ENCODE data around the gene CALN1. TPM values are rescaled to one million over a fixed set of nuclear protein-coding genes. Genes with fewer than 3 reads are reported as not detected.

Gene CALN1
- total and polyA plus RNA-seq, 4 donors, result 0.14 to 0.84 (median 0.24) TPM

DNA sequence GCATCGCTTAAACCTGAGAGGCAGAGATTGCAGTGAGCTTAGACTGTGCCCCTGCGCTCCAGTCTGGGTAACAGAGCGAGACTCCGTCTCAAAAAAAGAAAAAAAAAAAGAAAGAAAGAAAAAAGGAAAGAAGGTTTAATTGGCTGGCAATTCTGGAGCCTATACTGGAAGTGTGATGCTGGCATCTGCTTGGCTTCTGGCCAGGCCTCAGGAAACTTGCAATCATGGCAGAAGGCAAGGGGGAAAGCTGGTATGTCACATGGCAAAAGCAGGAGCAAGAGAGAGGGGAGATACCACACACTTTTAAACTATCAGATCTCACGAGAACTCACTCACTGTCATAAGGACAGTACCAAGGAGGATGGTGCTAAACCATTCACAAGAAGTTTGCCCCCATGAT lies 190.0 kb downstream of the CALN1 start:
- Histone ChIP-seq H3K27ac (ENCODE audit: low read depth in 1 of 2, low read length in 2 of 2) (no peak overlapping the region), H3K9ac (ENCODE audit: low read depth in 1 of 2, low read length in 2 of 2) (no peak overlapping the region), H3K9me3 (ENCODE audit: control insufficient read depth in 4 of 4, low read length in 3 of 4) (no peaks in the 10 kb centered on the region), H3K4me3 (ENCODE audit: low read depth in 1 of 3, low read length in 3 of 3) (no peak overlapping the region), H3K4me1 (ENCODE audit: control insufficient read depth in 4 of 4, insufficient read depth in 4 of 4, low read length in 3 of 4) (no peaks in the 10 kb centered on the region), H3K36me3 (ENCODE audit: control insufficient read depth in 4 of 4, insufficient read depth in 3 of 4, low read depth in 1 of 4, low read length in 3 of 4) (no peaks in the 10 kb centered on the region), H3K27me3 (ENCODE audit: control insufficient read depth in 4 of 4, insufficient read depth in 4 of 4, low read length in 3 of 4) (no peaks in the 10 kb centered on the region)
- TF ChIP-seq YY1 (IDR thresholded peaks at IDR 0.05), result no peak
- TF ChIP-seq SP1 (IDR thresholded peaks at IDR 0.05), result no peak
- no peak for TF ChIP-seq RAD21 (IDR thresholded peaks at IDR 0.05)
- no peak for TF ChIP-seq HNF4G (IDR thresholded peaks at IDR 0.05)
- no peak for TF ChIP-seq NR2F2 (IDR thresholded peaks at IDR 0.05)
- no peak for TF ChIP-seq GABPA (IDR thresholded peaks at IDR 0.05 in 1 of 2, conservative IDR thresholded peaks at IDR 0.05 in 1 of 2)
- TF ChIP-seq EGR1 (IDR thresholded peaks at IDR 0.05; ENCODE audit: low read depth in 2 of 2), result no peak
- no peak for TF ChIP-seq TAF1 (conservative IDR thresholded peaks at IDR 0.05)
- TF ChIP-seq FOXA2 (IDR thresholded peaks at IDR 0.05), result no peak
- no peak for TF ChIP-seq RXRA (IDR thresholded peaks at IDR 0.05)
- no peak for TF ChIP-seq FOXA1 (IDR thresholded peaks at IDR 0.05)
- DNase-seq (ENCODE audit: low spot score), result no peak
- 92% methylated on average over 5 of the region's 5 CpGs for WGBS

- no peak for DNase-seq (ENCODE audit: low spot score)
- Histone ChIP-seq H3K4me3 (ENCODE audit: low read depth in 1 of 3, low read length in 3 of 3) (no peak overlapping the region), H3K27ac (ENCODE audit: low read depth in 1 of 2, low read length in 2 of 2) (no peak overlapping the region), H3K36me3 (ENCODE audit: control insufficient read depth in 4 of 4, insufficient read depth in 3 of 4, low read depth in 1 of 4, low read length in 3 of 4) (no peaks in the 10 kb centered on the region), H3K4me1 (ENCODE audit: control insufficient read depth in 4 of 4, insufficient read depth in 4 of 4, low read length in 3 of 4) (no peaks in the 10 kb centered on the region), H3K9ac (ENCODE audit: low read depth in 1 of 2, low read length in 2 of 2) (no peak overlapping the region), H3K27me3 (ENCODE audit: control insufficient read depth in 4 of 4, insufficient read depth in 4 of 4, low read length in 3 of 4) (peaks cover 0 to 3% (median 2%) of the 10 kb centered on the region in 4 donors), H3K9me3 (ENCODE audit: control insufficient read depth in 4 of 4, low read length in 3 of 4) (no peaks in the 10 kb centered on the region)
- TF ChIP-seq FOXA1 (IDR thresholded peaks at IDR 0.05), result no peak
- no peak for TF ChIP-seq JUND (IDR thresholded peaks at IDR 0.05)
- no peak for TF ChIP-seq NR2F2 (IDR thresholded peaks at IDR 0.05)
- TF ChIP-seq, protein P1, sequence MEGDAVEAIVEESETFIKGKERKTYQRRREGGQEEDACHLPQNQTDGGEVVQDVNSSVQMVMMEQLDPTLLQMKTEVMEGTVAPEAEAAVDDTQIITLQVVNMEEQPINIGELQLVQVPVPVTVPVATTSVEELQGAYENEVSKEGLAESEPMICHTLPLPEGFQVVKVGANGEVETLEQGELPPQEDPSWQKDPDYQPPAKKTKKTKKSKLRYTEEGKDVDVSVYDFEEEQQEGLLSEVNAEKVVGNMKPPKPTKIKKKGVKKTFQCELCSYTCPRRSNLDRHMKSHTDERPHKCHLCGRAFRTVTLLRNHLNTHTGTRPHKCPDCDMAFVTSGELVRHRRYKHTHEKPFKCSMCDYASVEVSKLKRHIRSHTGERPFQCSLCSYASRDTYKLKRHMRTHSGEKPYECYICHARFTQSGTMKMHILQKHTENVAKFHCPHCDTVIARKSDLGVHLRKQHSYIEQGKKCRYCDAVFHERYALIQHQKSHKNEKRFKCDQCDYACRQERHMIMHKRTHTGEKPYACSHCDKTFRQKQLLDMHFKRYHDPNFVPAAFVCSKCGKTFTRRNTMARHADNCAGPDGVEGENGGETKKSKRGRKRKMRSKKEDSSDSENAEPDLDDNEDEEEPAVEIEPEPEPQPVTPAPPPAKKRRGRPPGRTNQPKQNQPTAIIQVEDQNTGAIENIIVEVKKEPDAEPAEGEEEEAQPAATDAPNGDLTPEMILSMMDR (IDR thresholded peaks at IDR 0.05; ENCODE audit: low read depth, low read length, missing input control), result no peak
- no peak for TF ChIP-seq HNF4G (IDR thresholded peaks at IDR 0.05)
- no peak for TF ChIP-seq RAD21 (IDR thresholded peaks at IDR 0.05)
- no peak for TF ChIP-seq MAX (IDR thresholded peaks at IDR 0.05)
- TF ChIP-seq FOXA2 (IDR thresholded peaks at IDR 0.05), result no peak
- TF ChIP-seq REST (IDR thresholded peaks at IDR 0.05), result no peak
- no peak for TF ChIP-seq SP1 (IDR thresholded peaks at IDR 0.05)
- TF ChIP-seq HNF4A (conservative IDR thresholded peaks at IDR 0.05), result no peak
- TF ChIP-seq, protein P2, sequence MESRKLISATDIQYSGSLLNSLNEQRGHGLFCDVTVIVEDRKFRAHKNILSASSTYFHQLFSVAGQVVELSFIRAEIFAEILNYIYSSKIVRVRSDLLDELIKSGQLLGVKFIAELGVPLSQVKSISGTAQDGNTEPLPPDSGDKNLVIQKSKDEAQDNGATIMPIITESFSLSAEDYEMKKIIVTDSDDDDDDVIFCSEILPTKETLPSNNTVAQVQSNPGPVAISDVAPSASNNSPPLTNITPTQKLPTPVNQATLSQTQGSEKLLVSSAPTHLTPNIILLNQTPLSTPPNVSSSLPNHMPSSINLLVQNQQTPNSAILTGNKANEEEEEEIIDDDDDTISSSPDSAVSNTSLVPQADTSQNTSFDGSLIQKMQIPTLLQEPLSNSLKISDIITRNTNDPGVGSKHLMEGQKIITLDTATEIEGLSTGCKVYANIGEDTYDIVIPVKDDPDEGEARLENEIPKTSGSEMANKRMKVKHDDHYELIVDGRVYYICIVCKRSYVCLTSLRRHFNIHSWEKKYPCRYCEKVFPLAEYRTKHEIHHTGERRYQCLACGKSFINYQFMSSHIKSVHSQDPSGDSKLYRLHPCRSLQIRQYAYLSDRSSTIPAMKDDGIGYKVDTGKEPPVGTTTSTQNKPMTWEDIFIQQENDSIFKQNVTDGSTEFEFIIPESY (IDR thresholded peaks at IDR 0.05), result no peak
- TF ChIP-seq TAF1 (conservative IDR thresholded peaks at IDR 0.05), result no peak
- no peak for TF ChIP-seq RXRA (IDR thresholded peaks at IDR 0.05)
- 96% methylated on average over 7 of the region's 7 CpGs for WGBS
Observed at GRCh38 chr7:72219500-72219899, 192.6 kb downstream of the CALN1 start.

Measured in liver (tissue), 9 donors.